Nephron (organoid): ENCODE data around the gene NKX6-2.
A peak's percentile ranks its signal among the peaks of the same experiment; 100 is the strongest.

Source experiments
- H3K27ac Mint-ChIP-seq, 3 experiments: 2 replicates each; pipeline ENCODE4 v1.8.0; 2020; ENCODE audit warnings: mixed read lengths in 3 of 3, mild to moderate bottlenecking in 2 of 3, moderate library complexity in 1 of 3
- H3K27me3 Mint-ChIP-seq: 2 replicates; pipeline ENCODE4 v1.8.0; 2021; ENCODE audit warnings: low read depth, mild to moderate bottlenecking, moderate library complexity, mixed read lengths
- H3K36me3 Mint-ChIP-seq: 2 replicates; pipeline ENCODE4 v1.8.0; 2020; ENCODE audit warnings: low read depth, mixed read lengths
- H3K4me1 Mint-ChIP-seq: 2 replicates; pipeline ENCODE4 v1.8.0; 2020; ENCODE audit warnings: mixed read lengths
- H3K4me3 Mint-ChIP-seq, 3 experiments: 2 replicates each; pipeline ENCODE4 v1.8.0; 2020; ENCODE audit warnings: mild to moderate bottlenecking in 3 of 3, mixed read lengths in 3 of 3, moderate library complexity in 2 of 3
- H3K9me3 Mint-ChIP-seq: 2 replicates; pipeline ENCODE4 v1.8.0; 2020; ENCODE audit warnings: mixed read lengths
- TF ChIP-seq, protein P1 (sequence below), 3 experiments: fragments of 200-600 bp; sonication (generic); IDR thresholded peaks; one replicate each; pipeline ENCODE4 v1.5.0; 2021; ENCODE audit warnings: antibody characterized with exemption in 3 of 3; ENCODE audit not compliant: unreplicated experiment in 3 of 3

The NKX6-2 gene

DNA sequence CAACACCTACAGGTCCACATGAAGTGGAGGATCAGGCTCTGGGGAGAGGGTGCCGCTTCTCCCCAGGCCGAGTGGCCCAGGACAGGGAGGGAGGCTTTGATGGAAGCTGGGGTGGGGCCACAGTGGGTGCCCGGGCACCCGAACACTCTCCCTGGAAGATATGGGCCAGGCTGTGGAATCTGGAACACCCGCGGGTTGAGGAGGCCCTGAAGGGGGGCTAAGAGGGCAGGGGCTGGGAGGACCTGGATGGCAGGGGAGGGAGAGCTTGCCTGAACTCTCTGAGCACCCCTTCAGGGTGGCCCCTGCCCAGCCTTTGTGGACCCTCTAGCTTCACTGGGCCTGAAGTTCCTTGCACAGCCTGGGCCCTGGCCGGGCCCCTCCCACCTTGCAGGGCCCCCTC, 4.5 kb upstream of the NKX6-2 start:
- no peaks in the 10 kb centered on the region for H3K36me3 Mint-ChIP-seq
- no peaks in the 10 kb centered on the region for H3K9me3 Mint-ChIP-seq
- no peak overlapping the region for H3K4me3 Mint-ChIP-seq
- no peaks in the 10 kb centered on the region for H3K4me1 Mint-ChIP-seq
- no peak overlapping the region for H3K27ac Mint-ChIP-seq
- TF ChIP-seq, protein P1, sequence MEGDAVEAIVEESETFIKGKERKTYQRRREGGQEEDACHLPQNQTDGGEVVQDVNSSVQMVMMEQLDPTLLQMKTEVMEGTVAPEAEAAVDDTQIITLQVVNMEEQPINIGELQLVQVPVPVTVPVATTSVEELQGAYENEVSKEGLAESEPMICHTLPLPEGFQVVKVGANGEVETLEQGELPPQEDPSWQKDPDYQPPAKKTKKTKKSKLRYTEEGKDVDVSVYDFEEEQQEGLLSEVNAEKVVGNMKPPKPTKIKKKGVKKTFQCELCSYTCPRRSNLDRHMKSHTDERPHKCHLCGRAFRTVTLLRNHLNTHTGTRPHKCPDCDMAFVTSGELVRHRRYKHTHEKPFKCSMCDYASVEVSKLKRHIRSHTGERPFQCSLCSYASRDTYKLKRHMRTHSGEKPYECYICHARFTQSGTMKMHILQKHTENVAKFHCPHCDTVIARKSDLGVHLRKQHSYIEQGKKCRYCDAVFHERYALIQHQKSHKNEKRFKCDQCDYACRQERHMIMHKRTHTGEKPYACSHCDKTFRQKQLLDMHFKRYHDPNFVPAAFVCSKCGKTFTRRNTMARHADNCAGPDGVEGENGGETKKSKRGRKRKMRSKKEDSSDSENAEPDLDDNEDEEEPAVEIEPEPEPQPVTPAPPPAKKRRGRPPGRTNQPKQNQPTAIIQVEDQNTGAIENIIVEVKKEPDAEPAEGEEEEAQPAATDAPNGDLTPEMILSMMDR (IDR thresholded peaks at IDR 0.05; ENCODE audit: unreplicated experiment in 3 of 3): no peak
- H3K27me3 Mint-ChIP-seq: peaks cover 76% of the 10 kb centered on the region

DNA sequence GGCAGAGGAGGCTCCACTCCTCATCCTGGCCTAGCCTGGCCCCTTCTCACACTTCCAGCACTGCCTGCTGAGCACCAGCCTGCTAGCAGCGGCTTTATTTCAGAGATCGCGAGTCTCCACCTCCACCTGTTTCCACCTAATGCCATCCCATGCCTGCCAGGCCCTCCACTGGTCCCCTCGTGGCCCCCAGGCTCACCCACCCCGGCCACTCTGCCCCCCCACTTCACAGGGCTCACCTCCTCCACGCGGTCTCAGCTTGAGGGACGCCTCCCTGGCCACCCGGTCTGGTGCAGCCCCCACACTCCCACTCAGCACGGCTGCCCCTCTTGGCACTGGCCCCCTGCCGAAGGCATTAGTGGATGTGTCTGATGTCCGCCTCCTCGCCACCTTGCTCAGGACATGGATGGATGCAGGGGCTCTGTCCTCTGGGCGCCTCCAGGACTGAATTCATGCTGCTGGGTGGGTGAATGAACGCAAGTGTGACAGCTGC, 3.8 kb upstream of the NKX6-2 start:
- TF ChIP-seq, protein P1 (IDR thresholded peaks at IDR 0.05; ENCODE audit: unreplicated experiment in 3 of 3): no peak
- Mint-ChIP-seq H3K4me1 (no peaks in the 10 kb centered on the region), H3K9me3 (no peaks in the 10 kb centered on the region), H3K4me3 (no peak overlapping the region), H3K27me3 (peaks cover 74% of the 10 kb centered on the region), H3K36me3 (no peaks in the 10 kb centered on the region), H3K27ac (no peak overlapping the region)

DNA sequence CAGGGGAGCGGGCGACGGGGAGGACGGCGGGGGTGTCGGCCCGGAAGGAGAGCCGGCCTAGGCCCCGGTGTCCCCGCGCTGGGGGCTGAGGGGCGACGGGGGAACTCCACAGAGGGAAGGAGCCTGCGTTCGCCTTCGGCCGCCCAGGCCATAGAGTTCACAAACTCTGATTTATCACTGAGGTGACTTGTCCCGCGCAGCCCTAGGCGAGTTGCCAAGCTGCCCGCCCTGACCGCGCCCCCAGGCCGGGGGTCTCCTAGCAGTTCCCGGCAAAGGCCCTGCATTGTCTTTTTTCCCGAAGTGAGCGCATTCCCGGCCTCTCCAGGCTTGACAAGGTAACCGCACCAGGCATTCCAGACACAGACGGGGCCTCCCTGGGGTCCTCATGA, 2.9 kb upstream of the NKX6-2 start:
- peaks cover 77% of the 10 kb centered on the region for H3K27me3 Mint-ChIP-seq
- no peaks in the 10 kb centered on the region for H3K36me3 Mint-ChIP-seq
- peaks cover under 1% of the 10 kb centered on the region for H3K4me1 Mint-ChIP-seq
- H3K9me3 Mint-ChIP-seq: no peaks in the 10 kb centered on the region
- TF ChIP-seq, protein P1 (IDR thresholded peaks at IDR 0.05; ENCODE audit: unreplicated experiment in 3 of 3): peak in 1 of 3 experiments; percentile 1
- H3K27ac Mint-ChIP-seq: no peak overlapping the region
- no peak overlapping the region for H3K4me3 Mint-ChIP-seq

DNA sequence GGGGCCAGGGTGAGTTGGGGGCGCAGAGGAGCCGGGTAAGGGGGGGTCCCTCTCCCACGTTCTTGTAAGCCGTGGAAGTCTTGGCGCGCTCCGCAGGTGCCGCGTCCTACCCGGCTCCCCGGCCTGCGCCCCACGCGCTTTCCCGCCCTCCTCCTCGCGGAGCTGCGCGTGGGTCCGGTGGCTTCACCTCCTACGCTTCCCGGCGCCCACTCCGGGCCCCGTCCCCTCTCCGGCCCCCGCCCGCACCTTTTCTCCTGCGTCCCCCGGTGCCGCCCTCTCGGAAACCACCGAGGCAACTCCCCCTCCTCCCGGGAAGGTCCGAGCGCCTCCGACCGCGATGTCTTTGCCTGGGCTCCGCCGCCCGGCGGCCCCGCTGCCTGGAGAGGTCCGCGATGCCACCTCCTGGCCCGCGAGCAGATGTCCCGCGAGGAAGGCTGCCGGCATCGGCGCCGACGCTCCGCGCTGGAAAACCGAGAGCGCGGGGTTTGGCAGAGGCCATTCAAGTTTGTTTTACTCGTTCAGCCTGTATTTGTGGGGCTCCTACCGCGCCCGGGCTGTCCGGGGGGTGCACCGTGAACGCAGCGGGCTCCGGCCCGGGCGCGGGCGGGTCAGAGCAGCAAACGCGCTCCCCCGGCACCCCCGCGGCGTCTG, 2.4 kb upstream of the NKX6-2 start:
- Mint-ChIP-seq H3K36me3 (peaks cover 4% of the 10 kb centered on the region), H3K4me1 (peaks cover 5% of the 10 kb centered on the region), H3K27me3 (peaks cover 77% of the 10 kb centered on the region), H3K27ac (no peak overlapping the region), H3K4me3 (peak overlapping the region in 1 of 3 experiments; percentile 32), H3K9me3 (no peaks in the 10 kb centered on the region)
- TF ChIP-seq, protein P1 (IDR thresholded peaks at IDR 0.05; ENCODE audit: unreplicated experiment in 3 of 3): peak in 2 of 3 experiments; percentile 27 to 28

DNA sequence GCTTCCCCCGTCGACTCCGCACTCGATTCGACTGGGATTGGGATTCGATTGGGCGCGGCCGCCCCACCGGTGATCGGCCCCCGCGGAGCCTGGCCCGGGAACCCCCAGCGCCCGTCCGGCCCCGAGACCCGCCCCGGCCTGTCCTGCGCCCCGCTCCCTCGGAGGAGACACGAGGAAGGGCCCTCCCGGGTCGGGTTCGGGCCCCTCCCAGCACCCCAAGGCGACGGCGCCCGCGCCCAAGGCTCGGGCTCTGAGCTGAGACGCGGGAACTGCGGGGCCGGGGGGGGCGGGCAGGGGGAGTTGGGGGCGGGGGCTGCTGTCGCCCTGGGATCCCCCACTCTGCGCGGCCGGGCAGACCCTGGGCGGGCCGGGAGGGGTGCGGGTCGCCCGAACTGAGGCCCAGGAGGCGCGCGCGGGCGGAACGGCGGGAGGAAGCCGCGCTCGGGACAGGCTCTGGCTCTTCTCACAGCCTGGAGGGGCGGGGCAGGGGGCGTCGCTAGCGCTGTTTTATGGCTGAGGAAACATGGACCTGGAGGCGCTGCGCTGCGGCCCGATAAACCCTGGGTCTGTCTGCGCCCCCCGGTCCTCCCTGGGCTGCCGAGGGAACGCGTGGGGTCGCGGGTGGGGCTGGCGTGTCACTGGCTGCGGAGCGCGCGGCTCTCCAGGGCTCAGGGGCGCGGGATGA, 1.7 kb upstream of the NKX6-2 start:
- TF ChIP-seq, protein P1 (IDR thresholded peaks at IDR 0.05; ENCODE audit: unreplicated experiment in 3 of 3): no peak
- H3K27ac Mint-ChIP-seq: no peak overlapping the region
- no peak overlapping the region for H3K4me3 Mint-ChIP-seq
- peaks cover 11% of the 10 kb centered on the region for H3K36me3 Mint-ChIP-seq
- H3K27me3 Mint-ChIP-seq: peaks cover 77% of the 10 kb centered on the region
- H3K9me3 Mint-ChIP-seq: no peaks in the 10 kb centered on the region
- H3K4me1 Mint-ChIP-seq: peaks cover 5% of the 10 kb centered on the region
